MM.1S (cell line): ENCODE measurements around the gene RGSL1.

Experiments
- CTCF ChIP-seq: fragments of 300-600 bp; sonication (generic); IDR thresholded peaks from 2 replicates; pipeline ENCODE4 v1.5.1; 2016; ENCODE audit warnings: antibody characterized with exemption, low read length, mixed read lengths
- EZH2 ChIP-seq: fragments of 300-600 bp; sonication (generic); optimal IDR thresholded peaks from 2 replicates; pipeline ENCODE3; 2017; ENCODE audit warnings: low read depth, mild to moderate bottlenecking, antibody characterized with exemption, low read length, mixed read lengths
- EZH2phosphoT487 ChIP-seq: fragments of 300-600 bp; sonication (generic); IDR thresholded peaks from 2 replicates; pipeline ENCODE4 v1.6.1; 2018; ENCODE audit warnings: antibody characterized with exemption, low read length

GRCh38 chr1:182473556-182473955 lies 23.6 kb downstream of the RGSL1 start:
- TF ChIP-seq CTCF = no peak
- TF ChIP-seq EZH2phosphoT487 = no peak
- TF ChIP-seq EZH2 = no peak
